RWPE1 (cell line): ENCODE results near the gene ZBTB21.

Experiments
- CTCF ChIA-PET: fragments of 350-600 bp; sonication (Branson Sonifier 250); formaldehyde crosslinking; extraction: SDS; loops from one replicate; lab custom pipeline; 2021; lab: Yijun Ruan, JAX
- POLR2A ChIA-PET: fragments of 400-600 bp; formaldehyde crosslinking; extraction: SDS; loops from one replicate; lab custom pipeline; 2020; ENCODE audit warnings: antibody characterized with exemption; ENCODE audit not compliant: low non-redundant PET; lab: Yijun Ruan, JAX
- DNase-seq: peaks from one replicate; pipeline ENCODE4 v3.0.0; 2012; ENCODE audit warnings: low spot score
- H3K27ac ChIP-seq: fragments of 450-650 bp; 2 replicates; pipeline ENCODE4 v1.5.1; 2017
- CTCF ChIP-seq: fragments of 450-650 bp; conservative IDR thresholded peaks from 2 replicates; pipeline ENCODE4 v1.5.1; 2017; ENCODE audit warnings: low read depth, mild to moderate bottlenecking

Gene ZBTB21

GRCh38 chr21:42030311-42030710 is 20.2 kb upstream of the ZBTB21 start:
- ChIA-PET CTCF (no interaction called here), POLR2A (no interaction called here)
- no peak for TF ChIP-seq CTCF
- DNase-seq, result no peak
- no peak overlapping the region for H3K27ac ChIP-seq

GRCh38 chr21:42028766-42029425 is 18.7 kb upstream of the ZBTB21 start:
- POLR2A ChIA-PET, result no interaction called here

GRCh38 chr21:42027822-42028765 is 17.9 kb upstream of the ZBTB21 start:
- ChIA-PET CTCF (no interaction called here), POLR2A (no interaction called here)
- TF ChIP-seq CTCF, result no peak
- H3K27ac ChIP-seq, result no peak overlapping the region
- DNase-seq, result no peak

More at GRCh38 chr21:42028766-42029425, 18.7 kb upstream of the ZBTB21 start:
- DNase-seq, result no peak
- CTCF ChIA-PET, result no interaction called here
- TF ChIP-seq CTCF, result no peak
- H3K27ac ChIP-seq, result no peak overlapping the region

GRCh38 chr21:42027085-42027821 is 17.1 kb upstream of the ZBTB21 start:
- ChIA-PET POLR2A (no interaction called here), CTCF (no interaction called here)
- TF ChIP-seq CTCF, result no peak
- H3K27ac ChIP-seq, result no peak overlapping the region
- DNase-seq, result no peak

GRCh38 chr21:42026082-42026435 is 15.9 kb upstream of the ZBTB21 start:
- POLR2A ChIA-PET, result no interaction called here
- no peak for TF ChIP-seq CTCF
- CTCF ChIA-PET, result no interaction called here

GRCh38 chr21:42025376-42026081 is 15.4 kb upstream of the ZBTB21 start:
- H3K27ac ChIP-seq, result no peak overlapping the region
- TF ChIP-seq CTCF, result no peak
- POLR2A ChIA-PET, result no interaction called here
- CTCF ChIA-PET, result no interaction called here
- DNase-seq, result no peak

More at GRCh38 chr21:42026082-42026435, 15.9 kb upstream of the ZBTB21 start:
- no peak for DNase-seq
- H3K27ac ChIP-seq, result no peak overlapping the region
